ENCODE data around the gene TBC1D14. TPM values are rescaled to one million over a fixed set of nuclear protein-coding genes. Genes with fewer than 3 reads are reported as not detected.

Gene TBC1D14
- total RNA-seq, 2 experiments from 2014 or later: 39.4 to 39.8 TPM

DNA sequence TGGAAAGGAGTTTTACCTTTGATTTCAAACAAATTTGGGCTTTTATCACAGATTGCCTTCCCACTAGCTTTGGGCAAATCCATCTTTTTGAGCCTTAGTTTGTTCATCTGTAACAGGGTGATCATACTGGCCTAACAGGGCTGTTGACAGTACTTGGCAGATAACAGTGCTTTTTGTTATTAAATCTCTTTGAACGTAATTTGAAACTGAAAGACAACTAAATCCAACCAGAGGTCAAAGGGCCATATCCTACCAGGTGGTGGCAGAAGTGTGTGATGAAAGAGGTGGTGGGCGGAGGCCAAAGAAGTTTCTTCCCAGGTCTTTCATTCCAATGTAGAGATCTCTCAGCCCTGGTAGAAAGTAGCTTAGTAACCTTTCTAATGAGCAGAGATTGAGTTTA, 98.3 kb downstream of the TBC1D14 start:
- Mint-ChIP-seq H3K27ac (no peak overlapping the region), H3K27me3 (ENCODE audit: low read depth) (no peaks in the 10 kb centered on the region), H3K36me3 (ENCODE audit: low read depth) (peaks cover 31% of the 10 kb centered on the region), H3K4me3 (no peak overlapping the region), H3K4me1 (ENCODE audit: low read depth) (peaks cover 4% of the 10 kb centered on the region), H3K9me3 (ENCODE audit: insufficient read depth) (no peaks in the 10 kb centered on the region)
- DNase-seq (no peak), ATAC-seq (no peak)
- CTCF ChIA-PET: no interaction called here
- POLR2A ChIA-PET: no interaction called here

DNA sequence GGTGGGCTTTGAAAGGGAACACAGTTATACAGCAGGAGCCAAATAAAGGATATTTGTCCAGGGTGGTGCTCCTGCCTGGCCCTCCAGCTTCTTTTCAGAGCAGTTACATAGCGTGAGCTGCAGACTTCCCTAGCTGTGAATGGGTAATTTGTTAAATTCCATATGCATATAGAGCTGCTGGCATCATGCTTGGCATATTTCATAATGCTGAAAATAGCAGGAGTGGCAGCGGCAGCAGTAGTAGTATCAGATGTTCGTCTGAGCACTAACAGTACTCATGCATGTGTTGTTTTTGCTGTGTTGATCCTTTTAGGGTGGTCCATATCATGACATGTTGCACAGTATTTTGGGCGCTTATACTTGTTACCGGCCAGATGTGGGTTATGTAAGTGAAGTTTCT, 99.9 kb downstream of the TBC1D14 start:
- ChIA-PET POLR2A (interaction anchor here (0.6 to 0.9 kb wide), 2 partner anchors 231 to 351 kb away, joined by 3 read pairs; no protein-coding TSS in a partner anchor), CTCF (no interaction called here)
- no peak overlapping the region for H3K27ac Mint-ChIP-seq
- DNase-seq (no peak), ATAC-seq (no peak)
- no peaks in the 10 kb centered on the region for H3K27me3 Mint-ChIP-seq (ENCODE audit: low read depth)
- H3K4me1 Mint-ChIP-seq (ENCODE audit: low read depth): peaks cover 7% of the 10 kb centered on the region
- no peak overlapping the region for H3K4me3 Mint-ChIP-seq
- H3K9me3 Mint-ChIP-seq (ENCODE audit: insufficient read depth): no peaks in the 10 kb centered on the region
- peaks cover 35% of the 10 kb centered on the region for H3K36me3 Mint-ChIP-seq (ENCODE audit: low read depth)

DNA sequence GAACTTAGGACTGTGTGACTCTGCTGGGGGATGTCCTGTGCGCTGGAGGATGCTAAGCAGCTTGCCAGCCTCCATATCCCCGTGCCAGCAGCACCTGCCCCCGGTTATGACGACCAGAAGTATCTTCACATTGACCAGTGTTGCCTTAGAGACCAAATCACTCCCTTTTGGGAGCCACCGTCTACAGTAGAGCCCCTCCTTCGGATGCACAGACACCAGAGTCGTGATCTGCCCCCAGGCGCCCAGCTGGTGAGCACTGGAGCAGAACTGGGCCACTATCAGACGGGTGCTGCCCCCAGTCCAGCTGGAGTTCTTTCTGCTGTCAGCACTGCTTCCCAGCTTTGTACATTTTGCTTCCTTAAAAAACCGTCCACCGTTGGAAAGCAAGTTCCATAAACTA, 103.5 kb downstream of the TBC1D14 start:
- ChIA-PET POLR2A (no interaction called here), CTCF (interaction anchor here (0.7 to 1.5 kb wide), 2 partner anchors 39 to 69 kb away, joined by 3 read pairs; no protein-coding TSS in a partner anchor)
- peaks cover 5% of the 10 kb centered on the region for H3K4me1 Mint-ChIP-seq (ENCODE audit: low read depth)
- ATAC-seq: no peak
- H3K4me3 Mint-ChIP-seq: no peak overlapping the region
- peaks cover 38% of the 10 kb centered on the region for H3K36me3 Mint-ChIP-seq (ENCODE audit: low read depth)
- H3K27ac Mint-ChIP-seq: no peak overlapping the region
- no peaks in the 10 kb centered on the region for H3K9me3 Mint-ChIP-seq (ENCODE audit: insufficient read depth)
- no peaks in the 10 kb centered on the region for H3K27me3 Mint-ChIP-seq (ENCODE audit: low read depth)
- no peak for DNase-seq

GRCh38 chr4:7014815-7015214, 105.2 kb downstream of the TBC1D14 start:
- Mint-ChIP-seq H3K9me3 (ENCODE audit: insufficient read depth) (no peaks in the 10 kb centered on the region), H3K4me3 (no peak overlapping the region), H3K36me3 (ENCODE audit: low read depth) (peaks cover 37% of the 10 kb centered on the region), H3K27me3 (ENCODE audit: low read depth) (no peaks in the 10 kb centered on the region), H3K4me1 (ENCODE audit: low read depth) (peaks cover 5% of the 10 kb centered on the region), H3K27ac (no peak overlapping the region)
- ATAC-seq (no peak), DNase-seq (no peak)
- CTCF ChIA-PET: no interaction called here
- POLR2A ChIA-PET: interaction anchor here (1.0 kb wide), 1 partner anchor 27 kb away, joined by 3 read pairs; no protein-coding TSS in a partner anchor

DNA sequence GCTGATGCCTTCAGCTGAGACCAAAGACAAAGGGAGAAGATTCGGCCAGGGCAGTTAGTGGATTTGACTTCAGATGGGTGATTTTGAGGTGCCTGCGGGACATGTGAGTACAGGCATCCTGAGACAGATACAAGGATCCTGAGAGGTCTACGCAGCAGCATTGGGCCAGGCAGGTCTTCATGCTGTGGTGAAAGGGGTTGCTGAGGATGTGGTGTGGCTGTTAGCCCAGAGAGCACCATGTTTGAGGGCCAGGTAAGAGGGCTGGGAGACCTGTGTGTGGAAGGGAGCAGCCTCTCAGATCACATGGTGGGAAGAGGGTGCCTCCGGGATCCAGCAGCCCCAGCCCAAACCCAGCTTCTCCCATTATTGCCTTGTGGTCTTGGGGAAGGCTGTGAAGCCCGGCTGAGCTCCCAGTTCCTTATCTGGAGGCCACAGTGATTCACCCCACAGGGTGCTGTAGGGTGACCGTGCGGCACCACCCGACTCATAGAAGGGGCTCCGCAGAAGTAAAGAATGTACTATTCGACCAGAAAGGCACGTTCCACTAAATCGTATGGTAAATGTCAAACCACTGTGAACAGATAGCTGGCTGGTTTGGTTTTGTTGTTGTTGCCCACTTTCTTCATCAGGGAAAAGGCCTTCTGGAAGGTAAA, 105.9 kb downstream of the TBC1D14 start:
- no peaks in the 10 kb centered on the region for H3K9me3 Mint-ChIP-seq (ENCODE audit: insufficient read depth)
- ChIA-PET CTCF (no interaction called here), POLR2A (interaction anchor here (1.0 kb wide), 1 partner anchor 26 kb away, joined by 3 read pairs; no protein-coding TSS in a partner anchor)
- H3K36me3 Mint-ChIP-seq (ENCODE audit: low read depth): peaks cover 34% of the 10 kb centered on the region
- H3K27ac Mint-ChIP-seq: peak overlapping the region; percentile 7
- ATAC-seq (no peak), DNase-seq (no peak)
- no peaks in the 10 kb centered on the region for H3K27me3 Mint-ChIP-seq (ENCODE audit: low read depth)
- peaks cover 5% of the 10 kb centered on the region for H3K4me1 Mint-ChIP-seq (ENCODE audit: low read depth)
- H3K4me3 Mint-ChIP-seq: no peak overlapping the region

GRCh38 chr4:7016086-7016485, 106.5 kb downstream of the TBC1D14 start:
- Mint-ChIP-seq H3K27ac (no peak overlapping the region), H3K4me1 (ENCODE audit: low read depth) (peaks cover 5% of the 10 kb centered on the region)
- POLR2A ChIA-PET: no interaction called here

DNA sequence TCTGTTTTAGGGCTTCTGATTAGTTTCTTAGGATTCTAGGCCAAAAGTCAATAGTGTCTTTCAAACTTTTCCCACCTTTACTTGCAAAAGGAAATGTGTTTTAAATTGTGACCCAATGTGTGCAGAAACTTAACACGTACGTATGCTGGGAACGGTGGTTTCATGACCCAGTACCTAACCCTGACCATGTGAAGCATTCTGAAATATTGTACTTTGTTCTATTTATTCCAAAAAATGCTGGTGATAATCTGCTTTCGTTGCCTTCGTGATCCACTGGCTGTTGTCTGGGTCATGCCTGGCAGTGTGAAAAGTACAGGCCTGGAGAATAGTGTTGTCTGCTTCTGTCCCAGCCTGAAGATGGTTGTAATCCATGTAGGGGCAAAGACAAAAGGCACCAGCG, 106.9 kb downstream of the TBC1D14 start:
- H3K4me3 Mint-ChIP-seq: no peak overlapping the region
- POLR2A ChIA-PET: no interaction called here
- peaks cover 5% of the 10 kb centered on the region for H3K4me1 Mint-ChIP-seq (ENCODE audit: low read depth)
- H3K9me3 Mint-ChIP-seq (ENCODE audit: insufficient read depth): no peaks in the 10 kb centered on the region
- ATAC-seq (no peak), DNase-seq (no peak)
- H3K27ac Mint-ChIP-seq: no peak overlapping the region
- peaks cover 36% of the 10 kb centered on the region for H3K36me3 Mint-ChIP-seq (ENCODE audit: low read depth)
- CTCF ChIA-PET: interaction anchor here (1.5 kb wide), 1 partner anchor 14 kb away, joined by 3 read pairs; no protein-coding TSS in a partner anchor
- no peaks in the 10 kb centered on the region for H3K27me3 Mint-ChIP-seq (ENCODE audit: low read depth)

More at GRCh38 chr4:7016086-7016485, 106.5 kb downstream of the TBC1D14 start:
- no peaks in the 10 kb centered on the region for H3K9me3 Mint-ChIP-seq (ENCODE audit: insufficient read depth)
- no peak overlapping the region for H3K4me3 Mint-ChIP-seq
- CTCF ChIA-PET: interaction anchor here (1.5 kb wide), 1 partner anchor 15 kb away, joined by 3 read pairs; no protein-coding TSS in a partner anchor
- ATAC-seq (no peak), DNase-seq (no peak)
- no peaks in the 10 kb centered on the region for H3K27me3 Mint-ChIP-seq (ENCODE audit: low read depth)
- peaks cover 36% of the 10 kb centered on the region for H3K36me3 Mint-ChIP-seq (ENCODE audit: low read depth)

- CTCF ChIA-PET: interaction anchor here (1.5 kb wide), 1 partner anchor 13 kb away, joined by 3 read pairs; no protein-coding TSS in a partner anchor
Observed at GRCh38 chr4:7017446-7018048, 107.9 kb downstream of the TBC1D14 start.

GRCh38 chr4:7018281-7018680, 108.7 kb downstream of the TBC1D14 start:
- DNase-seq: no peak
- no peak overlapping the region for H3K4me3 Mint-ChIP-seq
- ATAC-seq: no peak
- H3K9me3 Mint-ChIP-seq (ENCODE audit: insufficient read depth): no peaks in the 10 kb centered on the region
- H3K36me3 Mint-ChIP-seq (ENCODE audit: low read depth): peaks cover 37% of the 10 kb centered on the region
- H3K4me1 Mint-ChIP-seq (ENCODE audit: low read depth): peaks cover 5% of the 10 kb centered on the region
- no peaks in the 10 kb centered on the region for H3K27me3 Mint-ChIP-seq (ENCODE audit: low read depth)
- no peak overlapping the region for H3K27ac Mint-ChIP-seq
- ChIA-PET POLR2A (interaction anchor here (0.6 to 1.2 kb wide), 3 partner anchors 8 to 235 kb away, joined by 3 read pairs; no protein-coding TSS in a partner anchor), CTCF (no interaction called here)

More at GRCh38 chr4:7017446-7018048, 107.9 kb downstream of the TBC1D14 start:
- no peak for DNase-seq
- Mint-ChIP-seq H3K27me3 (ENCODE audit: low read depth) (no peaks in the 10 kb centered on the region), H3K4me1 (ENCODE audit: low read depth) (peaks cover 5% of the 10 kb centered on the region), H3K27ac (peak overlapping the region; percentile 10), H3K4me3 (no peak overlapping the region), H3K36me3 (ENCODE audit: low read depth) (peaks cover 42% of the 10 kb centered on the region), H3K9me3 (ENCODE audit: insufficient read depth) (no peaks in the 10 kb centered on the region)
- POLR2A ChIA-PET: interaction anchor here (0.6 to 1.2 kb wide), 4 partner anchors 7 to 234 kb away, joined by 3 read pairs; no protein-coding TSS in a partner anchor
- ATAC-seq: no peak

DNA sequence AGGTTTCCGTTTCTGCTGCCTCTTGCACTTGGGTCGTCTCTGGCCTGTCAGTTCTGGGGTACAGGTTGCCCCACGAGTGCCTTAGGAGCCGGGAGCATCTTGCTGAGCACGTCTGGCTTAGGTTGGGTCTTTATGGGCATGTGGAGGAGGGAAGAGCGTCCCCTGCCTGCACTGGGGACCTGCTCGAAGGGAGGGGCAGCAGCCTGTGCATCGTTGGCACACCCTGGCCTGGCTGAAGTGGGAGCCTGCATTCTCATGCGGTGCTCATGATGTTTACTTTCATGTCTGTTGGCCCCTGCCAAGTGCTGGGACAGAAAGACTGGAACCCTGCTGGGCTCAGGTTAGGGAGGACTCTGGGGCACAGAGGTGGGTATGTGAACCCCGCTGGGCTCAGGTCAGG, 109.7 kb downstream of the TBC1D14 start:
- Mint-ChIP-seq H3K36me3 (ENCODE audit: low read depth) (peaks cover 30% of the 10 kb centered on the region), H3K4me1 (ENCODE audit: low read depth) (peaks cover 2% of the 10 kb centered on the region), H3K27me3 (ENCODE audit: low read depth) (no peaks in the 10 kb centered on the region), H3K4me3 (no peak overlapping the region), H3K9me3 (ENCODE audit: insufficient read depth) (no peaks in the 10 kb centered on the region), H3K27ac (no peak overlapping the region)
- DNase-seq (no peak), ATAC-seq (no peak)
- POLR2A ChIA-PET: no interaction called here
- CTCF ChIA-PET: no interaction called here

DNA sequence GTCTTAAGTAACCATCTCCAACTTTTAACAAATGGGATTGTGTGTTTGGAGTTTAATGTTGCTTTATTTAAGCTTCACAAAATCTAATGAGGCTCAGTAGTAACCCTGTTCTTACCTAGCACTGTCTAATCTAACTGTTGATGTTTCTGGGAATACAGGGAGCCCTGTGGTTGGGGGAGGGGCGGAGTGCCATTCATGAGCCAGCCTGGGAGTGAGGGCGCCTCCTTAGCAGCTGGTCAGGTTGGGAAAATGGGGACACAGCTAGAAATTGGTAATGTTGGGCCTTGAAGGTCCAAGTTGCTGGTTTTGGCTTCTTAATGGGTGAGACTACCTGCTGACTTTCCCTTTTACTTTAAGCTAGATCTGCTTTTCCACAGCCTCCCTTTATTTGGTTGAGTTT, 110.7 kb downstream of the TBC1D14 start:
- DNase-seq: no peak
- Mint-ChIP-seq H3K4me3 (no peak overlapping the region), H3K27ac (peak overlapping the region; percentile 48), H3K9me3 (ENCODE audit: insufficient read depth) (no peaks in the 10 kb centered on the region), H3K36me3 (ENCODE audit: low read depth) (peaks cover 21% of the 10 kb centered on the region), H3K4me1 (ENCODE audit: low read depth) (peaks cover under 1% of the 10 kb centered on the region), H3K27me3 (ENCODE audit: low read depth) (no peaks in the 10 kb centered on the region)
- no peak for ATAC-seq
- CTCF ChIA-PET: interaction anchor here (1.1 kb wide), 1 partner anchor 46 kb away, joined by 3 read pairs; no protein-coding TSS in a partner anchor
- POLR2A ChIA-PET: no interaction called here

- Mint-ChIP-seq H3K27ac (no peak overlapping the region), H3K9me3 (ENCODE audit: insufficient read depth) (no peaks in the 10 kb centered on the region), H3K27me3 (ENCODE audit: low read depth) (no peaks in the 10 kb centered on the region), H3K4me3 (no peak overlapping the region), H3K4me1 (ENCODE audit: low read depth) (no peaks in the 10 kb centered on the region), H3K36me3 (ENCODE audit: low read depth) (peaks cover 17% of the 10 kb centered on the region)
- ATAC-seq (no peak), DNase-seq (no peak)
- CTCF ChIA-PET: interaction anchor here (1.1 kb wide), 1 partner anchor 46 kb away, joined by 3 read pairs; no protein-coding TSS in a partner anchor
- POLR2A ChIA-PET: no interaction called here
Observed at GRCh38 chr4:7020856-7021255, 111.2 kb downstream of the TBC1D14 start.
